Gastrocnemius medialis (tissue), 4 donors: ENCODE data around the gene DDX47.
"Not testable (repeated sequence)": the region's sequence is repeated elsewhere in the genome, so short reads cannot be mapped to it uniquely, and the experiment has no call there.

Source experiments
- POLR2A ChIP-seq, 2 donors: fragments of 450-650 bp; IDR thresholded peaks; one replicate each; pipeline ENCODE4 v1.6.1; 2017; ENCODE audit warnings: antibody characterized with exemption in 2 of 2, mild to moderate bottlenecking in 2 of 2, moderate library complexity in 2 of 2
- TF ChIP-seq, protein P1 (sequence below), 5 experiments: fragments of 450-650 bp in 3 of 5; fragments of 200-600 bp in 2 of 5; sonication (generic) in 2 of 5; IDR thresholded peaks in 4 of 5; conservative IDR thresholded peaks in 1 of 5; 1 replicate in 4 of 5; 2 replicates in 1 of 5; pipeline ENCODE4 v1.5.1; 2016 to 2019; ENCODE audit warnings: antibody characterized with exemption in 5 of 5, mild to moderate bottlenecking in 3 of 5, moderate library complexity in 3 of 5

DNA sequence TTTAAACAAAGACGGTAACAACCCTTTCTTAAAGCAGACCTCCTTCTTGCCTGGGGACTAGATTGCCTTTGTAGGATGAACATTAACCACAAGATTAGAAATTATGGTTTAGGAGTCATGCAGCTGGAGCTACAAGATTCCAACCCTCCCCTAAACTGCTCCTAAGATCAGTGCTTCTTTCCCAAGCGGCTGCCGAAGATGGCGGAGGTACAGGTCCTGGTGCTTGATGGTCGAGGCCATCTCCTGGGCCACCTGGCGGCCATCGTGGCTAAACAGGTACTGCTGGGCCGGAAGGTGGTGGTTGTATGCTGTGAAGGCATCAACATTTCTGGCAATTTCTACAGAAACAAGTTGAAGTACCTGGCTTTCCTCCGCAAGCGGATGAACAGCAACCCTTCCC lies 62.2 kb downstream of the DDX47 start:
- TF ChIP-seq, protein P1, sequence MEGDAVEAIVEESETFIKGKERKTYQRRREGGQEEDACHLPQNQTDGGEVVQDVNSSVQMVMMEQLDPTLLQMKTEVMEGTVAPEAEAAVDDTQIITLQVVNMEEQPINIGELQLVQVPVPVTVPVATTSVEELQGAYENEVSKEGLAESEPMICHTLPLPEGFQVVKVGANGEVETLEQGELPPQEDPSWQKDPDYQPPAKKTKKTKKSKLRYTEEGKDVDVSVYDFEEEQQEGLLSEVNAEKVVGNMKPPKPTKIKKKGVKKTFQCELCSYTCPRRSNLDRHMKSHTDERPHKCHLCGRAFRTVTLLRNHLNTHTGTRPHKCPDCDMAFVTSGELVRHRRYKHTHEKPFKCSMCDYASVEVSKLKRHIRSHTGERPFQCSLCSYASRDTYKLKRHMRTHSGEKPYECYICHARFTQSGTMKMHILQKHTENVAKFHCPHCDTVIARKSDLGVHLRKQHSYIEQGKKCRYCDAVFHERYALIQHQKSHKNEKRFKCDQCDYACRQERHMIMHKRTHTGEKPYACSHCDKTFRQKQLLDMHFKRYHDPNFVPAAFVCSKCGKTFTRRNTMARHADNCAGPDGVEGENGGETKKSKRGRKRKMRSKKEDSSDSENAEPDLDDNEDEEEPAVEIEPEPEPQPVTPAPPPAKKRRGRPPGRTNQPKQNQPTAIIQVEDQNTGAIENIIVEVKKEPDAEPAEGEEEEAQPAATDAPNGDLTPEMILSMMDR (IDR thresholded peaks at IDR 0.05 in 4 of 5, conservative IDR thresholded peaks at IDR 0.05 in 1 of 5): not testable (repeated sequence)
- not testable (repeated sequence) for TF ChIP-seq POLR2A (IDR thresholded peaks at IDR 0.05)
